GM18507 (cell line): ENCODE data around the gene SORCS1.

Experiments
- DNase-seq: peaks from one replicate; pipeline ENCODE4 v3.0.0; 2011; ENCODE audit warnings: low read depth; ENCODE audit not compliant: insufficient read length; ENCODE audit errors: extremely low spot score
- FAIRE-seq: peaks from 2 replicates; lab custom pipeline; 2011; peaks lifted over from hg19 to GRCh38; lab: Jason Lieb, UNC

SORCS1 gene

GRCh38 chr10:106655165-106655564, 509.3 kb downstream of the SORCS1 start:
- DNase-seq (no peak), FAIRE-seq (no peak)

- DNase-seq (no peak), FAIRE-seq (no peak)
These were observed 512.2 kb downstream of the SORCS1 start for GRCh38 chr10:106652279-106652678.

DNA sequence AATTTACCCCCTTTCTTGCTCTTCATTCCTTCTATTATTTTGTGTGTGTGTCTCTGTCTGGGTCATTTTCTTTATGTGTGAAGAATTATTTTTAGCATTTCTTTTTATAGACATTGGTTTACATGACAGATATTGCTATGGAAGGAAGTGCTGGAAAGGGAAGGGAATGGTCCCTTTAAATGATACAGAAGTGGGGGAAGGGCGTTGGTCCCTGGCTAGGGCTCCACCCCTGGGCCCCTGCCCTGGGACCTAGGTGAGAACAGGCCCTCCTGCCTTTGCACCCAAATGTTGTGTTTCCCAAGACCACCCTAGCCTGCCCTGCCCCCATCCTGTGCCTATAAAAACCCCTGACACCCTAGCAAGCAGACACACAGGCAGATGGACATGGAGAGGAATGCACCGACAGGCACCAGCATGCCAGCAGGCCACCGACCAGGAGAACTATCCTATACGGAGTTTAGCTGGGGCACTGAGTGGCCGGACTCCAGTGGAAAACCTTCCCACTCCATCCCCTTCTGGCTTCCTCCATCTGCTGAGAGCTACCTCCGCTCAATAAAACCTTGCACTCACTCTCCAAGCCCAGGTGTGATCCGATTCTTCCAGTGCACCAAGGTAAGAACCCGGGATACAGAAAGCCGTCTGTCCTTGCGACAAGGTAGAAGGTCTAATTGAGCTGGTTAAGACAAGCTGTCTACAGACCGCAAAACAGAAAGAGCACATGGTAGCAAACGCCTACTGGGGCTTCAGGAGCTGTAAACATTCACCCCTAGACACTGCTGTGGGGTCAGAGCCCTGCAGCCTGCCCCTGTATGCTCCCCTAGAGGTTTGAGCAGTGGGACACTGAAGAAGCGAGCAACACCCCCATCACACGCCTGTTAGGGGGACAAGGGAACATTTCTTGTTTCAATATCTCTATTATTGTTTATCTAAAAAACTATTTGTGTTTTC, 515.7 kb downstream of the SORCS1 start:
- no peak for DNase-seq
- no peak for FAIRE-seq

GRCh38 chr10:106643473-106643872, 521.0 kb downstream of the SORCS1 start:
- FAIRE-seq (no peak), DNase-seq (no peak)

GRCh38 chr10:106637873-106638272, 526.6 kb downstream of the SORCS1 start:
- DNase-seq: no peak
- FAIRE-seq: no peak

- FAIRE-seq: no peak
These were observed 527.6 kb downstream of the SORCS1 start for GRCh38 chr10:106636766-106637491.

GRCh38 chr10:106635947-106636346, 528.6 kb downstream of the SORCS1 start:
- no peak for DNase-seq
- FAIRE-seq: no peak

More at GRCh38 chr10:106636766-106637491, 527.6 kb downstream of the SORCS1 start:
- no peak for DNase-seq

GRCh38 chr10:106631016-106631702, 533.3 kb downstream of the SORCS1 start:
- no peak for DNase-seq
- FAIRE-seq: no peak

DNA sequence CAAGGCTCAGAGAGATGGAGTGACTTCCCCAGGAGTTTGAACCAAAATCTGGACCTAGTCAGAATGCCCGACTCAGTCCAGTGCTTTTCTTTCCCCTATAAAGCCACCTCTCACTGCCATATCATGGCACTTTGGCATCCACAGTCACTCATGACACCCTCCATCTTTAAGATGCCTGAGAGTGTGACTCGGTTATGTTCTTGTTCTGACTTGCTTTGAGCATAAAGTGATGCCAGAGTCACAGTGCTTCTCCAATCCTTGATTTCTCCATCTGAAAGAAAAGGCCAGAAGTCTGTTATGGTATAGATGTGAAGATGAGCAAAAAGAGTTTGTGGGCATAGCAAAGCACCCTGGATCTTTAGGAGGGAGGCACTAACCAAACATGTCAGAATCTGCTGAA, 538.1 kb downstream of the SORCS1 start:
- no peak for DNase-seq
- FAIRE-seq: no peak

GRCh38 chr10:106625751-106626150, 538.8 kb downstream of the SORCS1 start:
- DNase-seq (no peak), FAIRE-seq (no peak)

DNA sequence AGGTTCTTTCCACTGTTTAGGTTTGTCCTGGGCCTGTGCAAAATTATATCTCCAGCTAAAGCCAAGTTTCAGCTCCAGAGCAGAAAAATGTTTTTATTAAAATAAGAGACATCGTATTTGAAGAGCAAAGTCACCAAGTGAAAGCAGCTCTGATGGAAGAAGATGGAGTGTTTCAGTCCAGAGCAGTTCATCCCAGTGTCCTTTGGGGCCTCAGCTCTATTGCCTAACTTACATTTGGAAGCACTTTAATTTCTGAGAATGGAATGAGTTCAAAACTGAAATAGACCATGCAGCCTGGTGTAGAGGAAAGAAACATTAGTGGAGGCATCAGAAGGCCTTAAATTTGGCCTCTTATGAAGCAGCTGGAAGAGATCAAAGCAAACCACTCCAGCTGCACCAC, 545.2 kb downstream of the SORCS1 start:
- no peak for FAIRE-seq
- no peak for DNase-seq

GRCh38 chr10:106618646-106619045, 545.9 kb downstream of the SORCS1 start:
- FAIRE-seq (no peak), DNase-seq (no peak)

DNA sequence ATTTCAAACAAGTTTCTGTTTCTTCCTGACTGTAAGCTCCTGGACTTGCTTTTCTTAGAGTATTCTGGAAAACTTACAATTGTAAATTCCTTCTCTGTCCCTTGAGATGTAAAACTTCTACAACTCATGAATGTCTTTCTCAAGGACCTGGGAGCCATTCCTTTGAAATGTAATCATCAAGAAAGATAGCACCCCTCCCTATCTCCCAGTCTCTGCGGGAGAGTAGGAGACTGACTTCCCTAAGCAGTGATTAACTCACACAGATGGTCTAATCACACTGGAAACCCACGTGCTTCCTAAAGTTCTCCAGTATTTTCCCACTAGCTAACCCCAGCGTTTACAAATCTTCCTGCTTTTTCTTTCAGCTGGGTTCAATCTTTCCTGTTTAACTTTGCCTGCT, 549.4 kb downstream of the SORCS1 start:
- no peak for FAIRE-seq
- DNase-seq: no peak

- no peak for FAIRE-seq
These were observed 550.2 kb downstream of the SORCS1 start for GRCh38 chr10:106614293-106614692.

DNA sequence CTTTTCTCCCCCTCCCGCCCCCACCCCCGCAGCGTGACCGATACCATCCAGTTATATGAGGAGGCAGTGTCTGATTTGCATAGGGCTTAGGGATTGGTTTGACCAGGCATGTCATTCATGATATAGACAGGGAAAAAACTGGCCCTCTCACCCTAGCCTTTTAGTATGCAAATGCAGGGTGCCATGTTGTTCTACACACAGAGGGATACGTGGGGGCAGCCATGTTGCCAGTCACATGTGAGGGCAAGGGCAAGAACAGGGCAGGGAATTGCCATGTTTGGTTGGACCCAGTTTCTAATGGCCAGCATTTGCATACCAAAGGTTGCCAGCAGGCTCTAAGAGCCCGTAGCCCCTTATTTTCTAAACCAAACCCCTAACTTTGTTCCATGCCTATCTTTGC, 552.1 kb downstream of the SORCS1 start:
- DNase-seq: no peak
- no peak for FAIRE-seq

More at GRCh38 chr10:106614293-106614692, 550.2 kb downstream of the SORCS1 start:
- DNase-seq: no peak

DNA sequence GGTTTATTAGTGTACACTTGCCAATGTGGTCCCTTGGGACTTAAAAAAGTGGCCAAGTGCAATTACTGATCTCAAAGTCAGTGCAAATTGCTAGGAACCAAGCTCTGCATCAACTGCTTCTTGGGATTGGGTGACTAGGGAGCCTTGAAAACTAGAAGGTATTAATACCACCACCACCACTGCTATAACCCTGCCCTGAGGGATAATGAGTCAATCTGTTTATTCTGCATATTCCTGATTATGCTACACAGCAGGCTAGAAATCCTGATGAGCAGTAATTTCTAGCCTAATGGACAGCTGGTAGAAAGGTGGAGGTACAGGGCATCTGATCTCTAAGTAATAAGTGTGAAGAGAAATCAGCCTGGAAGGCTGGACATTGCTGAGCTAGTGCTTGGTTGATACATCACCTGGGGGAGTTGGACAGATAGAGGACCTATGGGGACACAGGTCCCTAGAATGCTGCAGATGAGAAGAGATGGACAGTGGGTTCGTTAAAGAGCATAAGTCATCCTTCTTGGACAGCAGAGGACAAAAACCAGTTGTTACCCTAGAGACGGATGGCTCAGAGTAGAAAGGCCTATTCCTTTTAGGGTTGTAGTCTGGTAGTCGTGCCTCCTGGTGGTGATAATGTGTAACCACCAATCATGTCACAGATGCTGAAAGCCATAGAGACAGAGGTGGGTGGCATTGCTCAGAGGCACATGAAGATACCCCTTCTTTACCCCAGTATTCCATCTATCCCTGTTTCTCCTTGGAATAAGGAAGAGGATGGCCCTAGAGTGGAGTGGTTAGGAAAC, 554.8 kb downstream of the SORCS1 start:
- no peak for DNase-seq
- FAIRE-seq: no peak

- FAIRE-seq: no peak
These were observed 556.4 kb downstream of the SORCS1 start for GRCh38 chr10:106608066-106608465.

GRCh38 chr10:106595281-106595680, 569.2 kb downstream of the SORCS1 start:
- DNase-seq (no peak), FAIRE-seq (no peak)

More at GRCh38 chr10:106608066-106608465, 556.4 kb downstream of the SORCS1 start:
- DNase-seq: no peak

DNA sequence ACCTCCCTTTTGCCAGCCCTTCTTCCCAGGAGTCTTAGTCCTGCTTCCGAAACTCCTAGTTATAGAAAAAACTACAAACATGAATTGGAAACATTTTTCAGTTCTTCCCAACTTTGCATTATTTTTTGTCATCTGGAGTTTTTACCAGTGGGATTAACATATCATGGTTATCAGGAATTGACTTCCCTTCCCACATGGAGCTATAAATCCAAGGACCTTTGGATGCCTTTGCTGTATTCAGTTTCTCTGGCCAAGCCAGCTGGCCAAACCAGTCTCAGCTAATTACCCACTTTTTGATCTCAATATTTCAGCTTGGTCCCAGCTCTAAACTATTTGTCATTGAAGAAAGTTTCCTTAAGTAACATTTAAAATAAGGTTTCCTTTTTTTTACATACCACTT, 570.6 kb downstream of the SORCS1 start:
- no peak for FAIRE-seq

More for the DNA sequence above, 570.6 kb downstream of the SORCS1 start:
- no peak for DNase-seq
